Measurements from ENCODE around the gene TADA2A.

The TADA2A gene

GRCh38 chr17:37479025-37479424, 72.3 kb downstream of the TADA2A start:
- no peak overlapping the region for H3K4me3 ChIP-seq (ENCODE audit: low read length)
- no peak for TF ChIP-seq CTCF (conservative IDR thresholded peaks at IDR 0.05; ENCODE audit: low read depth, low read length)
- DNase-seq (ENCODE audit: low read depth), result no peak

- H3K4me3 ChIP-seq (ENCODE audit: low read length), result no peak overlapping the region
- no peak for DNase-seq (ENCODE audit: low read depth)
- TF ChIP-seq CTCF (conservative IDR thresholded peaks at IDR 0.05; ENCODE audit: low read depth, low read length), result no peak
These were observed 73.7 kb downstream of the TADA2A start for GRCh38 chr17:37480427-37480826.

GRCh38 chr17:37481001-37481665, 74.4 kb downstream of the TADA2A start:
- DNase-seq (ENCODE audit: low read depth), result no peak
- TF ChIP-seq CTCF (conservative IDR thresholded peaks at IDR 0.05; ENCODE audit: low read depth, low read length), result no peak

GRCh38 chr17:37483311-37484039, 76.8 kb downstream of the TADA2A start:
- DNase-seq (ENCODE audit: low read depth), result no peak
- no peak for TF ChIP-seq CTCF (conservative IDR thresholded peaks at IDR 0.05; ENCODE audit: low read depth, low read length)
- no peak overlapping the region for H3K4me3 ChIP-seq (ENCODE audit: low read length)

More at GRCh38 chr17:37481001-37481665, 74.4 kb downstream of the TADA2A start:
- no peak overlapping the region for H3K4me3 ChIP-seq (ENCODE audit: low read length)

GRCh38 chr17:37485938-37486570, 79.4 kb downstream of the TADA2A start:
- TF ChIP-seq CTCF (conservative IDR thresholded peaks at IDR 0.05; ENCODE audit: low read depth, low read length), result no peak
- H3K4me3 ChIP-seq (ENCODE audit: low read length), result no peak overlapping the region
- no peak for DNase-seq (ENCODE audit: low read depth)

GRCh38 chr17:37488009-37488604, 81.4 kb downstream of the TADA2A start:
- TF ChIP-seq CTCF (conservative IDR thresholded peaks at IDR 0.05; ENCODE audit: low read depth, low read length), result no peak
- peak overlapping the region; percentile 70 for H3K4me3 ChIP-seq (ENCODE audit: low read length)
- DNase-seq (ENCODE audit: low read depth), result peak; percentile 95

Measured in retinal pigment epithelial cell (primary cell).